Iris pigment epithelial cell (primary cell): Measurements from ENCODE around the gene SCRG1.

ENCODE experiments used
- DNase-seq: peaks from one replicate; pipeline ENCODE4 v3.0.0-alpha.2; 2011; ENCODE audit warnings: low read depth

The SCRG1 gene

DNA sequence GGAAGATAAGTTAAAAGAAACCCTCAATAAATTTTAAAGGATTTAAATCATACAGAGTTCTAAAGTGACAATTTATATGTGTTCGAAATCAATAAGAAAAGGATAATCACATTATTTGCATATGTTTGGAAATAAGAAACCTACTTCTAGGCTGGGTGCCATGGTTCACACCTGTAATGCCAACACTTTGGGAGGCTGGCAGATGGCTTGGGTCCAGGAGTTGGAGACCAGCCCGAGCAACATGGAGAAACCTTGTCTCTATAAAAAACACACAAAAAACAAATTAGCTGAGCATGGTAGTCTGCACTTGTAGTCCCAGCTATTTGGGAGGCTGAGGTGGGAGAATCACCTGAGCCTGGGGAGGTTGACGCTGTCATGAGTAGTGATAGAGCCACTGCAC is 36.2 kb downstream of the SCRG1 start:
- no peak for DNase-seq

- no peak for DNase-seq
Measured at GRCh38 chr4:173360587-173361221, 38.2 kb downstream of the SCRG1 start.

DNA sequence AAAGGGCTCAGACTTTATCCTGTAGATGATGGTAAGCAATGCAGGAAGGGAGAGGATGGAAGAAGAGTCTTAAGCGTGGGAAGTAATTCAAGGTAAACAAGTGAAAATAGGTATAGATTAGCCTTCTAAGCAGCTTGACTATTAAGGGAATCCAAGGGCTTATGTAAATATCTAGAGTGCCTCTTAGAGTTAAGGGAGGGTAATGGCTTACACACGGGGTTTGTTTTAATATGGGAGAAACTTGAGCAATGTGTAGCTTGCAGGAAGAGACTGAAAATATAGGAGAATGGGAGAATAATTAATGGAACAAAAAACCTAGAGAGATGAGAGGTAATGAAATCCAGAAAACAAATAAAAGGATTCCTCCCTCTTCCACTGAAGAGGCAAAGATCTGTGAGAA is 41.0 kb downstream of the SCRG1 start:
- DNase-seq: no peak

- no peak for DNase-seq
Measured at GRCh38 chr4:173347467-173347866, 51.4 kb downstream of the SCRG1 start.

DNA sequence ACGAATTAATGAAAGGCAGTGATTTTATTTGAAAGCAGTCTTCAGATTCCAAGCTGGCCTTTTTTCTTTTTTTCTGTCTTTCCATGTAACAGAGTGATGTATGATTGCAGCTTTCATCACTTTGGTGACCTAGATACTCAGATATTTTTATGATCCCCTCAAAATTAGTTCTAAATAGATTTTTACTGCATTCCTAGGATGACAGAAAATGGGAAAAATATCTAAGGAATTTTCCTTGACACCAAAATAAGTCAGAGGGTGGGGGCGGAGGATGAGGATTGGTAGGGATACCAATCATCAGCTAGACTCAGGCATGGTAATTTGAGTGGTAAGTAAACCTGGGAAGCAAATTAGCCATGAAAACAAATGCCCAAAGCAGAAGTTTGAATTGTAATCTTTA is 52.8 kb downstream of the SCRG1 start:
- peak; percentile 41 for DNase-seq

DNA sequence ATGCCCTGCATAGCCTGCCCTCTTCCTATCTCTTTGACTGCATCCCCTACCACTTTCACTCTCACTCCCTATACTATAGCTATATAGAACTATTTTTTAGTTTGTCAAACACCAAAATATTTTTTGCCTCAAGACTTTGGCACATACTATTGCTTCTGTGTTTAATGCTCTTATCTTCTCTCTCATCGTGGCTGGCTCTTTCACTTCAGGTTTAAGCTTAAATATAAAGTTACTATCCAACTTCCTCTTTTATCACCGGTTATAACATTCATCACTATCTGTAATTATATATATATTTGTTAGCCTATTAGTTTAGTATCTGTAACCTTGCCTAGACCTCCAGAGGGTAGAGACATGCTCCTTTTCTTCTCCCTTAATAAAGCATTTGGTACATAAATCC is 53.3 kb downstream of the SCRG1 start:
- no peak for DNase-seq

GRCh38 chr4:173343832-173344397 is 55.0 kb downstream of the SCRG1 start:
- no peak for DNase-seq

DNA sequence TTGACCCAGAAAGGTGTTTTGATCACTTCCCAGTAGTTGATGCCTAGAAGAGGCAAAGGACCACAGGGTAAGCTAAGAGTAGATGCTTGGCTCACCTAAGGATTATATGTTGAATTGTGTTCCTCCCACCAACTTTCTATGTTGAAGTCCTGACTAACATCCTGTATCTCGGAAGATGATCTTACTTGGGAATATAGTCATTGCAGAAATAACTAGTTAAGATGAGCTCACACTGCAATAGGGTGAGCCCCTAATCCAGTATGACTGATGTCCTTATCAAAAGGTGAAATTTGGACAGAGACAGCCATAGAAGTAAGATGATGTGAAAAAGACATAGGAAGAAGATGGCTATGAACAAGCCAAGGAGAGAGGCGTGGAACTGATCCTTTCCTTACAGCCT is 61.5 kb downstream of the SCRG1 start:
- no peak for DNase-seq

GRCh38 chr4:173334891-173335752 is 63.8 kb downstream of the SCRG1 start:
- DNase-seq: peak; percentile 60
